Stimulated activated effector memory CD8-positive, alpha-beta T cell treated with anti-CD3 and anti-CD28 coated beads, Interleukin-12 subunit alpha, Interleukin-12 subunit beta, amount 100 ng/mL, for 72 hours (primary cell): ENCODE measurements around the gene ALOX15B.

ENCODE experiments used
- ATAC-seq: fragments of 150-1000 bp; cut with Tn5 transposase; 2 replicates; pipeline ENCODE4 v1.10.0; 2021
- DNase-seq, 2 donors: peaks; one replicate each; pipeline ENCODE4 v3.0.0; 2021 to 2022; ENCODE audit warnings: low spot score in 2 of 2
- H3K27ac Mint-ChIP-seq: one replicate; pipeline ENCODE4 v1.8.0; 2022; ENCODE audit warnings: mild to moderate bottlenecking, mixed read lengths
- H3K36me3 Mint-ChIP-seq: one replicate; pipeline ENCODE4 v1.8.0; 2022; ENCODE audit warnings: mild to moderate bottlenecking, mixed read lengths
- H3K4me1 Mint-ChIP-seq: one replicate; pipeline ENCODE4 v1.8.0; 2022; ENCODE audit warnings: mixed read lengths
- H3K4me3 Mint-ChIP-seq: one replicate; pipeline ENCODE4 v1.8.0; 2022; ENCODE audit warnings: mild to moderate bottlenecking, mixed read lengths
- H3K9me3 Mint-ChIP-seq: one replicate; pipeline ENCODE4 v1.8.0; 2022; ENCODE audit warnings: mixed read lengths

Gene ALOX15B, protein sequence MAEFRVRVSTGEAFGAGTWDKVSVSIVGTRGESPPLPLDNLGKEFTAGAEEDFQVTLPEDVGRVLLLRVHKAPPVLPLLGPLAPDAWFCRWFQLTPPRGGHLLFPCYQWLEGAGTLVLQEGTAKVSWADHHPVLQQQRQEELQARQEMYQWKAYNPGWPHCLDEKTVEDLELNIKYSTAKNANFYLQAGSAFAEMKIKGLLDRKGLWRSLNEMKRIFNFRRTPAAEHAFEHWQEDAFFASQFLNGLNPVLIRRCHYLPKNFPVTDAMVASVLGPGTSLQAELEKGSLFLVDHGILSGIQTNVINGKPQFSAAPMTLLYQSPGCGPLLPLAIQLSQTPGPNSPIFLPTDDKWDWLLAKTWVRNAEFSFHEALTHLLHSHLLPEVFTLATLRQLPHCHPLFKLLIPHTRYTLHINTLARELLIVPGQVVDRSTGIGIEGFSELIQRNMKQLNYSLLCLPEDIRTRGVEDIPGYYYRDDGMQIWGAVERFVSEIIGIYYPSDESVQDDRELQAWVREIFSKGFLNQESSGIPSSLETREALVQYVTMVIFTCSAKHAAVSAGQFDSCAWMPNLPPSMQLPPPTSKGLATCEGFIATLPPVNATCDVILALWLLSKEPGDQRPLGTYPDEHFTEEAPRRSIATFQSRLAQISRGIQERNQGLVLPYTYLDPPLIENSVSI

DNA sequence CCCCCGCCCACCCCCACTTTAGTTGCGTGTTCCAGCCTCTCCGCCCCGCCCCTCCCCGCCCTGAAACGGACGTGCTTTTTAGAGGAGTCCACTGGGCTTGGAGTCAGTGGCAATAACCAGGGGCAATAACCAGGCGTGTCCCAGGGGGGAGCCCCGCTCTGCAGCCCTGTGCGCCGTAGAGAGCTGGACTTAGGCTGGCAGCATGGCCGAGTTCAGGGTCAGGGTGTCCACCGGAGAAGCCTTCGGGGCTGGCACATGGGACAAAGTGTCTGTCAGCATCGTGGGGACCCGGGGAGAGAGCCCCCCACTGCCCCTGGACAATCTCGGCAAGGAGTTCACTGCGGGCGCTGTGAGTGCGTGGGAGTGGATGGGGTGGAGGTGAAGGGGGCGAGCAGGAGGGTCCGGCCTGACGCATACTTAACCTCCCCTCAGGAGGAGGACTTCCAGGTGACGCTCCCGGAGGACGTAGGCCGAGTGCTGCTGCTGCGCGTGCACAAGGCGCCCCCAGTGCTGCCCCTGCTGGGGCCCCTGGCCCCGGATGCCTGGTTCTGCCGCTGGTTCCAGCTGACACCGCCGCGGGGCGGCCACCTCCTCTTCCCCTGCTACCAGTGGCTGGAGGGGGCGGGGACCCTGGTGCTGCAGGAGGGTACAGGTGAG is at the start of gene ALOX15B:
TSS of gene ALOX15B (plus strand) at position 106 of the 657 bp plus-strand sequence. CDS start at position 203, 97 bp downstream.
- H3K9me3 Mint-ChIP-seq: no peaks in the 10 kb centered on the region
- peak; percentile 19 for ATAC-seq
- no peaks in the 10 kb centered on the region for H3K4me1 Mint-ChIP-seq
- H3K27ac Mint-ChIP-seq: no peak within 1 kb of the TSS
- no peaks in the 10 kb centered on the region for H3K36me3 Mint-ChIP-seq
- DNase-seq: no peak
- H3K4me3 Mint-ChIP-seq: no peak within 1 kb of the TSS

- H3K36me3 Mint-ChIP-seq: peaks cover 4% of the 10 kb centered on the region
- peak; percentile 99 for DNase-seq
- H3K27ac Mint-ChIP-seq: peak overlapping the region; percentile 90
- peaks cover 19% of the 10 kb centered on the region for H3K4me1 Mint-ChIP-seq
- ATAC-seq: peak; percentile 92
- peak overlapping the region; percentile 73 for H3K4me3 Mint-ChIP-seq
- no peaks in the 10 kb centered on the region for H3K9me3 Mint-ChIP-seq
Measured at GRCh38 chr17:7989781-7990655, 48.8 kb upstream of the ALOX15B start.

DNA sequence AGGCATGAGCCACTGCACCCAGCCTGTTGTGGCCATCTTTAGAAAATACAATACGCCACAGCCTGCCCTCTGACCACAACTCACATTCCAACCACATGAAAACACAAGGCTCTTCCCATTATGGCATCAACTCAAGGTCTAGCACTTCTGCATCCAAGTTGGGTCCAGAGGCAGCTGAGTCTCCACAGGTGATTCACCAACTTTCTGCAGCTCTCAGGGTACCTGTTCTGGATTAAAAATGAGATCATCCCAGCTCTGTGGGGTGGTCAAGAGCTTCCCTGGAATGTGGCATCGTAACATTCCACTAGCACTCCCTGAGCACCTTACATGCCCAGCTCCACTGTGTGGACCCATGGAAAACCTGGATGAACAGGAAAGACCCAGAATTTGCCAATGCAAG is 46.3 kb upstream of the ALOX15B start:
- no peak for DNase-seq
- no peaks in the 10 kb centered on the region for H3K9me3 Mint-ChIP-seq
- no peak for ATAC-seq
- H3K4me3 Mint-ChIP-seq: no peak overlapping the region
- H3K4me1 Mint-ChIP-seq: peaks cover 19% of the 10 kb centered on the region
- H3K27ac Mint-ChIP-seq: no peak overlapping the region
- peaks cover 4% of the 10 kb centered on the region for H3K36me3 Mint-ChIP-seq

- H3K27ac Mint-ChIP-seq: no peak overlapping the region
- H3K36me3 Mint-ChIP-seq: peaks cover 4% of the 10 kb centered on the region
- H3K9me3 Mint-ChIP-seq: no peaks in the 10 kb centered on the region
- H3K4me3 Mint-ChIP-seq: no peak overlapping the region
- DNase-seq: no peak
- H3K4me1 Mint-ChIP-seq: peaks cover 19% of the 10 kb centered on the region
- ATAC-seq: no peak
Measured at GRCh38 chr17:7992924-7993323, 45.9 kb upstream of the ALOX15B start.

GRCh38 chr17:7993972-7994589 is 44.8 kb upstream of the ALOX15B start:
- Mint-ChIP-seq H3K36me3 (peaks cover 4% of the 10 kb centered on the region), H3K9me3 (no peaks in the 10 kb centered on the region), H3K4me3 (no peak overlapping the region), H3K27ac (no peak overlapping the region), H3K4me1 (peaks cover 15% of the 10 kb centered on the region)
- no peak for ATAC-seq
- no peak for DNase-seq

DNA sequence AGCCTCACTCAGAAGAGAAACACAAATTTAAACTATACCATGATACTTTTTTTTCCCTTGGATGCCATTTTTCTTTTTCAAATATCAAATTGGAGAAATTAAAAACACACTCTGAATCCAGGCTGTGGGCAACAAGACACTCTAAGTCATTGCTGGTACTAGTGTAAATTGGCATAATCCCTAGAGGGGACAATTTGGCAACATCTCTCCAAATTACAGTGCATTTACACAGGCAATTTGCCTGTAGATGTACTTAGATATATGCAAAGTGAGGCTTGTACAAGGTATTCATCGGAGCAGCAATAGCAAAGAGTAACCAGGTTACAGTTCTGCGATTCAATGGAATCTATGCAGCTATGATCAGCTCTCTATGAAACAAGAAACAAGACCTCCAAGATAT is 43.1 kb upstream of the ALOX15B start:
- DNase-seq (no peak), ATAC-seq (no peak)
- peaks cover 3% of the 10 kb centered on the region for H3K36me3 Mint-ChIP-seq
- no peak overlapping the region for H3K4me3 Mint-ChIP-seq
- peaks cover 4% of the 10 kb centered on the region for H3K4me1 Mint-ChIP-seq
- no peaks in the 10 kb centered on the region for H3K9me3 Mint-ChIP-seq
- H3K27ac Mint-ChIP-seq: no peak overlapping the region

- peaks cover 6% of the 10 kb centered on the region for H3K4me1 Mint-ChIP-seq
- H3K27ac Mint-ChIP-seq: no peak overlapping the region
- no peak overlapping the region for H3K4me3 Mint-ChIP-seq
- peak in 1 of 2 donors; percentile 56 for DNase-seq
- H3K9me3 Mint-ChIP-seq: no peaks in the 10 kb centered on the region
- ATAC-seq: peak; percentile 60
- no peaks in the 10 kb centered on the region for H3K36me3 Mint-ChIP-seq
Measured at GRCh38 chr17:7997186-7997585, 41.7 kb upstream of the ALOX15B start.

DNA sequence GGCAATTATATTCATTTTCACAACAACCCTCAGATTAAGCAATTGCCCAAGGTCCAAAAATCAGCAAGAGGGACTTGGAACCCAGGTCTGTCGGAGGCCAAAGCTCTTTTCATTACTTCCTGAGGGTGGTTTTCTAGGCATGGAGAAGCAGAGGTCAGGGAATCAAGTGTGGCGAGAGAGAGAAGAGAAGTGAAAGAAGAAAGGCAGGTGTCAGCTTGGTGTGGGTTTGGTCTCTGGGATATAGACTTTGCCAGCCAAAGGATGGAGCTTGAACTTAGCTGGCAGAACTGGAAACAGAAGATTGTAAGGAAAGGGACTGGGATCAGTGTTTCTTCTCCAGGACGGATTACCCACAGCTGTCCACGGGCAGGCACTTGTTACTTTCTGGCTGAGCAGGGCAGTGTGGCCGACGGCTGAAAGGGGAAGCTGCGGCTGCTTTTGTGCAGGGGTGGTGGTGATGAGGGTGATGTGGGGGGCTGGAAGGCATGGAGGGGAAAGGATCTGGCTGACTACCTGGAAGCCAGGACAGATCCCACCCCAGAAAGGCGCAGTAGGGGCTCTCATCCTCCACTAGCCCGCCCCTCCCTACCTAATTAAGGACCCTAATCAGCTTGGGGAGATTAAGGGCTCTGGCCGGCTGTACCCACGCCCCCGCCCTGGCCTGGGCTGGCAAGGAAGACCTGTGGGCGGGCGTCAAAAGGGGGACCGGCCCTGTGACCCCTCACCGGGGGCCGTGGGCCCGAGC is 36.7 kb upstream of the ALOX15B start, which contains the start of gene GUCY2D:
TSS of gene GUCY2D (plus strand) at position 640 of the 745 bp plus-strand sequence. CDS start 433 bp downstream, outside the sequence.
- Mint-ChIP-seq H3K27ac (no peak within 1 kb of the TSS), H3K36me3 (no peaks in the 10 kb centered on the region)
- no peak for ATAC-seq

DNA sequence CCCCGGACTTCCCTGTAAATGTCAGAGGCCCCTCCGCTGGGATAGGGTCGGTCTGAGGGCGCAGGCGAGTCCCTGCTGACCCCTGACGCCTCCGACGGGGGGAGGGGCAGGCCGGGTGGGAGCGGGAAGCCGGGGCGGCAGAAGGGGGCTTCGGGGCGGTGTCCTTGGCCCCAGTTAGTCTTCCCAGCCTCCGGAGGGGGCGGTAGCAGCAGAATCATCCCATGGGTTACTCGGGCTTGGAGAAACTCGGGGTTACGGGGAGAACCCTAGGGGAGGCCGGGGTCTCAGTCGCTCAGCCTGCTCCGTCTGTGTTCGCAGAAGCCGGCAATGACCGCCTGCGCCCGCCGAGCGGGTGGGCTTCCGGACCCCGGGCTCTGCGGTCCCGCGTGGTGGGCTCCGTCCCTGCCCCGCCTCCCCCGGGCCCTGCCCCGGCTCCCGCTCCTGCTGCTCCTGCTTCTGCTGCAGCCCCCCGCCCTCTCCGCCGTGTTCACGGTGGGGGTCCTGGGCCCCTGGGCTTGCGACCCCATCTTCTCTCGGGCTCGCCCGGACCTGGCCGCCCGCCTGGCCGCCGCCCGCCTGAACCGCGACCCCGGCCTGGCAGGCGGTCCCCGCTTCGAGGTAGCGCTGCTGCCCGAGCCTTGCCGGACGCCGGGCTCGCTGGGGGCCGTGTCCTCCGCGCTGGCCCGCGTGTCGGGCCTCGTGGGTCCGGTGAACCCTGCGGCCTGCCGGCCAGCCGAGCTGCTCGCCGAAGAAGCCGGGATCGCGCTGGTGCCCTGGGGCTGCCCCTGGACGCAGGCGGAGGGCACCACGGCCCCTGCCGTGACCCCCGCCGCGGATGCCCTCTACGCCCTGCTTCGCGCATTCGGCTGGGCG is 35.9 kb upstream of the ALOX15B start:
- no peak for DNase-seq
- Mint-ChIP-seq H3K36me3 (no peaks in the 10 kb centered on the region), H3K4me1 (peaks cover 9% of the 10 kb centered on the region), H3K9me3 (no peaks in the 10 kb centered on the region), H3K27ac (no peak overlapping the region), H3K4me3 (peak overlapping the region; percentile 46)
- no peak for ATAC-seq

More for the DNA sequence above, 36.7 kb upstream of the ALOX15B start, which contains the start of gene GUCY2D:
- H3K4me1 Mint-ChIP-seq: peaks cover 9% of the 10 kb centered on the region
- H3K4me3 Mint-ChIP-seq: peak within 1 kb of the TSS; percentile 46
- no peak for DNase-seq
- H3K9me3 Mint-ChIP-seq: no peaks in the 10 kb centered on the region

DNA sequence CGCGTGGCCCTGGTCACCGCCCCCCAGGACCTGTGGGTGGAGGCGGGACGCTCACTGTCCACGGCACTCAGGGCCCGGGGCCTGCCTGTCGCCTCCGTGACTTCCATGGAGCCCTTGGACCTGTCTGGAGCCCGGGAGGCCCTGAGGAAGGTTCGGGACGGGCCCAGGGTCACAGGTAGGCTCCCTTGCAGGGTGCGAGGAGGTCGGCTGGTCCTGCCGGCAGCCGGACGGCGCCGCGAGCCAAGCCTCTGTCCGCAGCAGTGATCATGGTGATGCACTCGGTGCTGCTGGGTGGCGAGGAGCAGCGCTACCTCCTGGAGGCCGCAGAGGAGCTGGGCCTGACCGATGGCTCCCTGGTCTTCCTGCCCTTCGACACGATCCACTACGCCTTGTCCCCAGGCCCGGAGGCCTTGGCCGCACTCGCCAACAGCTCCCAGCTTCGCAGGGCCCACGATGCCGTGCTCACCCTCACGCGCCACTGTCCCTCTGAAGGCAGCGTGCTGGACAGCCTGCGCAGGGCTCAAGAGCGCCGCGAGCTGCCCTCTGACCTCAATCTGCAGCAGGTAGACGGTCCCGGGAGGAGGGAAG is 35.2 kb upstream of the ALOX15B start:
- Mint-ChIP-seq H3K4me3 (no peak overlapping the region), H3K4me1 (peaks cover 9% of the 10 kb centered on the region), H3K36me3 (no peaks in the 10 kb centered on the region), H3K27ac (no peak overlapping the region), H3K9me3 (no peaks in the 10 kb centered on the region)
- DNase-seq (no peak), ATAC-seq (no peak)

GRCh38 chr17:8004899-8005298 is 34.0 kb upstream of the ALOX15B start:
- ATAC-seq (no peak), DNase-seq (no peak)
- H3K27ac Mint-ChIP-seq: no peak overlapping the region
- H3K9me3 Mint-ChIP-seq: no peaks in the 10 kb centered on the region
- peaks cover 9% of the 10 kb centered on the region for H3K4me1 Mint-ChIP-seq
- H3K4me3 Mint-ChIP-seq: no peak overlapping the region
- no peaks in the 10 kb centered on the region for H3K36me3 Mint-ChIP-seq

GRCh38 chr17:8005357-8005756 is 33.5 kb upstream of the ALOX15B start:
- H3K27ac Mint-ChIP-seq: no peak overlapping the region

More at GRCh38 chr17:8005357-8005756, 33.5 kb upstream of the ALOX15B start:
- Mint-ChIP-seq H3K36me3 (no peaks in the 10 kb centered on the region), H3K4me1 (peaks cover 9% of the 10 kb centered on the region), H3K4me3 (no peak overlapping the region), H3K9me3 (no peaks in the 10 kb centered on the region)
- DNase-seq: no peak
- no peak for ATAC-seq
